NOMO-1 treated with dmso at 0.1 percent for 144 hours (cell line): Measurements from ENCODE around the gene HABP4.
A peak's percentile ranks its signal among the peaks of the same experiment; 100 is the strongest.

Experiments used
- DNase-seq: peaks from one replicate; lab custom pipeline; 2025; ENCODE audit not compliant: unreplicated experiment; lab: John Stamatoyannopoulos, UW

Gene HABP4

GRCh38 chr9:96430377-96430776, 19.6 kb upstream of the HABP4 start:
- DNase-seq: no peak

- no peak for DNase-seq
Observed at GRCh38 chr9:96435345-96435744, 14.6 kb upstream of the HABP4 start.

- no peak for DNase-seq
Observed at GRCh38 chr9:96436063-96436455, 13.9 kb upstream of the HABP4 start.

GRCh38 chr9:96436456-96437126, 13.4 kb upstream of the HABP4 start:
- no peak for DNase-seq

- DNase-seq: no peak
Observed at GRCh38 chr9:96437454-96437853, 12.5 kb upstream of the HABP4 start.

- DNase-seq: no peak
Observed at GRCh38 chr9:96440671-96441199, 9.2 kb upstream of the HABP4 start.

- peak; percentile 72 for DNase-seq
Observed at GRCh38 chr9:96441798-96442445, 8.0 kb upstream of the HABP4 start.

- peak; percentile 27 for DNase-seq
Observed at GRCh38 chr9:96442491-96442890, 7.5 kb upstream of the HABP4 start.

- no peak for DNase-seq
Observed at GRCh38 chr9:96447406-96447805, 2.6 kb upstream of the HABP4 start.

GRCh38 chr9:96448546-96449170, 1.3 kb upstream of the HABP4 start:
- DNase-seq: no peak

GRCh38 chr9:96449523-96449844, 485 bp upstream of the HABP4 start:
- peak; percentile 46 for DNase-seq

- DNase-seq: no peak
Observed at GRCh38 chr9:96450613-96451528, 902 bp downstream of the HABP4 start.

GRCh38 chr9:96453625-96454024, 3.7 kb downstream of the HABP4 start:
- DNase-seq: no peak

- no peak for DNase-seq
Observed at GRCh38 chr9:96457266-96457665, 7.3 kb downstream of the HABP4 start.

GRCh38 chr9:96458226-96458625, 8.3 kb downstream of the HABP4 start:
- DNase-seq: no peak

GRCh38 chr9:96459268-96460007, 9.5 kb downstream of the HABP4 start:
- DNase-seq: no peak

GRCh38 chr9:96460470-96460869, 10.5 kb downstream of the HABP4 start:
- no peak for DNase-seq

- DNase-seq: no peak
Observed at GRCh38 chr9:96460882-96461281, 10.9 kb downstream of the HABP4 start.

- DNase-seq: no peak
Observed at GRCh38 chr9:96461336-96461735, 11.4 kb downstream of the HABP4 start.

GRCh38 chr9:96462541-96462940, 12.6 kb downstream of the HABP4 start:
- DNase-seq: no peak

- no peak for DNase-seq
Observed at GRCh38 chr9:96464426-96464825, 14.5 kb downstream of the HABP4 start.
